ENCODE data around the gene RRAGA.
"Not testable (repeated sequence)": the region's sequence is repeated elsewhere in the genome, so short reads cannot be mapped to it uniquely, and the experiment has no call there.

RRAGA gene, protein sequence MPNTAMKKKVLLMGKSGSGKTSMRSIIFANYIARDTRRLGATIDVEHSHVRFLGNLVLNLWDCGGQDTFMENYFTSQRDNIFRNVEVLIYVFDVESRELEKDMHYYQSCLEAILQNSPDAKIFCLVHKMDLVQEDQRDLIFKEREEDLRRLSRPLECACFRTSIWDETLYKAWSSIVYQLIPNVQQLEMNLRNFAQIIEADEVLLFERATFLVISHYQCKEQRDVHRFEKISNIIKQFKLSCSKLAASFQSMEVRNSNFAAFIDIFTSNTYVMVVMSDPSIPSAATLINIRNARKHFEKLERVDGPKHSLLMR

DNA sequence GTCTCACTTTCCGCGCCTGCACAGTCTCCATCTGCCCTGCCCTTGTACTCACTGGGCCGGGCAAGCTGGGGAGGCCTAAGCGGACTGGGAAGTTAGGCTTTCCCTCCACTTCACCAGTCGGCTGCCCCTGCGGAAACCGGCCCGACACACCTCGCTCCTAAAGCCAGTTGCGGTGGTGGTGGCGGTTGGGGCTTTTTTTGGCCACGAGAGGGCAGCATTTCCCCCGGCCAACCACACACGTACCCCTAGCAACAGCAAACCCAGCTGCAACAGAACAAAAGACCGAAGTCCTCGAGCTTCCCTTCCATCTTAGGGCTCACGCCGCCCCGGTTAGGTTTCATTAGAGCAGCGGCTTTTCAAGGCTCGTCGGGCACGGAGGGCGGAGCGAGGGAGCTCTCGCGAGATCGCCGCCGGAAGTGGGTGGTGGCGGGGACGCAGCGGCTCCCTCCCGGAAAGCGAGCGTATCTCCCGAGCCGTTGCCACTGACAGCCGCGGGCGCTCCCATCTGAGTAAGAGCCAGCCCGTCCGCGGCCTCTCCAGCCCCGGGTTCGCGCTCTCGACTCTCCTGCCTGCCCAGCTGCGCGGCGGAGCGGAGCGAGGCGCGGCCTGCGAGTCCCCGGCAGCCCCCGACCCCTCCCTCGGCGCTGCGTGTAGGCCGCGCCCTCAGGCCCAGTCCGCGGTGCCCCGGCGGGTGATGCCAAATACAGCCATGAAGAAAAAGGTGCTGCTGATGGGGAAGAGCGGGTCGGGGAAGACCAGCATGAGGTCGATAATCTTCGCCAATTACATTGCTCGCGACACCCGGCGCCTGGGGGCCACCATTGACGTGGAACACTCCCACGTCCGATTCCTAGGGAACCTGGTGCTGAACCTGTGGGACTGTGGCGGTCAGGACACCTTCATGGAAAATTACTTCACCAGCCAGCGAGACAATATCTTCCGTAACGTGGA lies at the start of gene RRAGA:
RRAGA (plus strand) TSS at position 462 of the 951 bp plus-strand sequence; CDS start at position 695, 233 bp downstream.
- H3K36me3 Mint-ChIP-seq = peaks cover 25 to 28% of the 10 kb centered on the region in 2 donors
- peak within 1 kb of the TSS; percentile 90 to 92 for H3K4me3 Mint-ChIP-seq

DNA sequence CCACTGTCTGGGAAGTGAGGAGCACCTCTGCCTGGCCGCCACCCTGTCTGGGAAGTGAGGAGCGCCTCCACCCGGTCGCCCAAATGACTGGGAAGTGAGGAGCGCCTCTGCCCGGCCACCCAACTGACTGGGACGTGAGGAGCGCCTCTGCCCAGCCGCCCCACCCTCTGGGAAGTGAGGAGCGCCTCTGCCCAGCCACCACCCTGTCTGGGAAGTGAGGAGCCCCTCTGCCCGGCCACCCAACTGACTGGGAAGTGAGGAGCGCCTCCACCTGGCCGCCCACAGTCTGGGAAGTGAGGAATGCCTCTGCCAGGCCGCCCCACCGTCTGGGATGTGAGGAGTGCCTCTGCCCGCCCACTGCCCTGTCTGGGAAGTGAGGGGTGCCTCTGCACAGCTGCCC lies 49.1 kb upstream of the RRAGA start:
- no peaks in the 10 kb centered on the region for H3K4me1 Mint-ChIP-seq
- DNase-seq (no peak), ATAC-seq (replicated peaks) (no peak)
- H3K9me3 Mint-ChIP-seq = peaks cover 12% of the 10 kb centered on the region in 2 donors
- no peak overlapping the region for H3K27ac Mint-ChIP-seq
- H3K27me3 Mint-ChIP-seq = peaks cover 8 to 24% of the 10 kb centered on the region in 2 donors
- H3K4me3 Mint-ChIP-seq = no peak overlapping the region
- H3K36me3 Mint-ChIP-seq = peaks cover 0 to 12% of the 10 kb centered on the region in 2 donors

More for the DNA sequence above, at the start of gene RRAGA:
- Mint-ChIP-seq H3K4me1 (peaks cover 9 to 29% of the 10 kb centered on the region in 2 donors), H3K27me3 (no peaks in the 10 kb centered on the region), H3K27ac (peak within 1 kb of the TSS; percentile 98), H3K9me3 (no peaks in the 10 kb centered on the region)
- ATAC-seq (replicated peaks) (peak; percentile 90 to 92), DNase-seq (peak; percentile 95)

DNA sequence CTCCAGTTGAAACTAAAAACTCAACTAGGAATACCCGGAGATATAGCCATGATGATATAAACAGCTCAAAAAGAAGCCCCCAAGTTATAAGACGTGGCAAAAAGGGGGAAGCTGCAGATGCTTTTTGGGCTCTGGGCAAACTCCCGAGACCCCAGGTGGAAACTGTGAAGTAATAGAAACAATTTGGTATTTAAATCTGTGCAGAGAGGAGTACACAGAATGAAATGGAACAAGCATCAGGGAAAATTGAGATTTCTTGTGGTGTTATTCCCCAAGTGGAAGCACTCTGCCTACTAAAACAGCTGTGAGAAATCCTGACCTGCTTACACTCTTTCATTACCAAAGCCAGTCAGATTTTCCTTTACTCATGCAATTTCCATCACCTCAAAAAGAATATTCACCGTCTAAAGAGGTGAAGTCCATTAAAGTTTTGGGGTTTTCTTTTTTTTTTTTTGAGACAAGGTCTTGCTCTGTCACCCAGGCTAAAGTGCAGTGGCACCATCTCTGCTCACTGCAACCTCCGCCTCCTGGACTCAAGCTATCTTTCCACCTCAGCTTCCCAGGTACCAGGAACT lies 39.7 kb upstream of the RRAGA start:
- Mint-ChIP-seq H3K9me3 (no peaks in the 10 kb centered on the region), H3K27ac (no peak overlapping the region), H3K36me3 (no peaks in the 10 kb centered on the region), H3K4me3 (no peak overlapping the region), H3K4me1 (peaks cover 0 to 2% of the 10 kb centered on the region in 2 donors), H3K27me3 (peaks cover 0 to 6% of the 10 kb centered on the region in 2 donors)
- no peak for DNase-seq
- peak in 1 of 2 donors; percentile 75 for ATAC-seq (replicated peaks)

DNA sequence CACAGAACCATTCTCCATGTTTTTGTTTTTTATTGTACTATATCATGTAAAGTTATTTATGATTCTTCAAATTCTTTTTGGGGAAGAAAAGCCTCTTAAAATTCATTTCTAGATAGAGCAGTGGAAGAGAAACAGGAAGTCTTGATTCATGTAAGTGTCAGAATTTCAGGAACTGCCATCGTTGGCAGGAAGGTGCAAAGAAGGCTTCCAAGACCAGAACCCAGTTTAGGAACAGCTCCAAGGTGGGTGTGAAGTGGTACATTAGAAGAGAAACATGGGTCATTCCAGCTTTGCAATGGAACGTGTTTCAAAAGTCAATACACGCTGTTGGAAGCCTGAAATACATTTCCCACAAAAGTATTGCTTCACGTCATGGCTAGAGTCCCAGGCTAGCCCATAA lies 31.0 kb upstream of the RRAGA start:
- Mint-ChIP-seq H3K27me3 (peaks cover 0 to 22% of the 10 kb centered on the region in 2 donors), H3K36me3 (no peaks in the 10 kb centered on the region), H3K4me1 (no peaks in the 10 kb centered on the region), H3K9me3 (peaks cover 0 to 2% of the 10 kb centered on the region in 2 donors), H3K27ac (no peak overlapping the region), H3K4me3 (no peak overlapping the region)
- no peak for DNase-seq
- no peak for ATAC-seq (replicated peaks)

DNA sequence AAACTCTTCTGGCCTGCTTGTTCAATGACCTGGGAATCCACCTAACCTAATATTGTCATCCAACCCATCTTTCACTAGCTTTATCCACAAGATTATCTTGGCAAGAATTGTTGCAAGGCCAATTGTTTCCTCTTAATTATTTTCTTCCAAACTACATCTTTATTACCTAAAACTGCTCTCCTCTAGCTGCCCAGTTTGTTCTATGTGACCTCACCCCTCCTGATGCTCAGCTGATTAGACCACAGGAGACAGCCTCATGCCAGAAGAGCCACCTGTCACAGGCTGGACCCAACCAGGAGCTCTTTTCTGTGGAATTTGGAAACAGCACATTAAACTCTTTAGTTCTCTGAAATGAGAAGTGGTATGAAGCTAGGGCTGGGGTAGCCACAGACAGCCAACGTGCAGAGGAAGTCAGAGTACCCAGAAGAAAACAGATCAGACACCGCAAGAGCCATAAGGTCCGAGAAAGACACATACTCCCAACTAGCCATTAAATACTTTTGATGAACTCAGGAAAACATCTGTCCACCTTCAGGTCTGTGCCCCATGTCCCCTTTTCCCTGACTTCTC lies 28.3 kb upstream of the RRAGA start:
- Mint-ChIP-seq H3K27ac (no peak overlapping the region), H3K4me3 (no peak overlapping the region), H3K27me3 (peaks cover 5 to 36% of the 10 kb centered on the region in 2 donors), H3K36me3 (no peaks in the 10 kb centered on the region), H3K4me1 (no peaks in the 10 kb centered on the region), H3K9me3 (peaks cover 0 to 2% of the 10 kb centered on the region in 2 donors)
- DNase-seq (no peak), ATAC-seq (replicated peaks) (no peak)

DNA sequence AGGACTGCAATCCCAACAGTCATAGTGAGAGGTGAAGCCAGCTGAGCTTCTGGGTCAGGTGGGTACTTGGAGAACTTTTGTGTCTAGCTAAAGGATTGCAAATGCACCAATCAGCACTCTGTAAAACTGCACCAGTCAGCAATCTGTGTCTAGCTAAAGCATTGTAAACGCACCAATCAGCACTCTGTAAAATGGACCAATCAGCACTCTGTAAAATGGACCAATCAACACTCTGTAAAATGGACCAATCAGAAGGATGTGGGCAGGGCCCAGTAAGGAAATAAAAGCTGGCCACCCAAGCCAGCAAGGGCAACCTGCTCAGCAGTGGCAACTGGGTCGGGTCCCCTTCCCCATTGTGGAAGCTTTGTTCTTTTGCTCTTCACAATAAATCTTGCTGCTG lies 27.6 kb upstream of the RRAGA start:
- peak in 1 of 2 donors; percentile 10 for ATAC-seq (replicated peaks)
- H3K4me3 Mint-ChIP-seq, H3K36me3 Mint-ChIP-seq, DNase-seq, H3K9me3 Mint-ChIP-seq, H3K4me1 Mint-ChIP-seq, H3K27ac Mint-ChIP-seq: not testable (repeated sequence)
- H3K27me3 Mint-ChIP-seq = peaks cover 6 to 37% of the 10 kb centered on the region in 2 donors

DNA sequence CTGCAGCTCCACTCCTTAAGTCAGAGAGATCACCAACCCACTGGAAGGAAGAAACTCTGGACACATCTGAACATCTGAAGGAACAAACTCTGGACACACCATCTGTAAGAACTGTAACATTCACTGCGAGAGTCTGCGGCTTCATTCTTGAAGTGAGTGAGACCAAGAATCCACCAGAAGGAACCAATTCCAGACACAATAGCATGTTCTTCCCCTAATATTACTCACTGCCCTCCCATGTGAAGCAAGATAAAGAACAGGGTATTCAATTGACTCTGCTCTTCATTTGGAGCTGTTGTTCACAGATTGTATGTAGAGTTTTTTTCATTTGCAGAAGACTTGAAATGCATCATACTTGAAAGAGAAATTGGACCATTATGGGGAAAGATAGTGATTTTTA lies 27.0 kb upstream of the RRAGA start:
- no peak for DNase-seq
- Mint-ChIP-seq H3K4me3 (no peak overlapping the region), H3K9me3 (peaks cover 0 to 2% of the 10 kb centered on the region in 2 donors), H3K27me3 (peaks cover 9 to 43% of the 10 kb centered on the region in 2 donors), H3K36me3 (peaks cover 0 to 3% of the 10 kb centered on the region in 2 donors), H3K4me1 (peaks cover 0 to 2% of the 10 kb centered on the region in 2 donors), H3K27ac (no peak overlapping the region)
- ATAC-seq (replicated peaks) = peak in 1 of 2 donors; percentile 64

DNA sequence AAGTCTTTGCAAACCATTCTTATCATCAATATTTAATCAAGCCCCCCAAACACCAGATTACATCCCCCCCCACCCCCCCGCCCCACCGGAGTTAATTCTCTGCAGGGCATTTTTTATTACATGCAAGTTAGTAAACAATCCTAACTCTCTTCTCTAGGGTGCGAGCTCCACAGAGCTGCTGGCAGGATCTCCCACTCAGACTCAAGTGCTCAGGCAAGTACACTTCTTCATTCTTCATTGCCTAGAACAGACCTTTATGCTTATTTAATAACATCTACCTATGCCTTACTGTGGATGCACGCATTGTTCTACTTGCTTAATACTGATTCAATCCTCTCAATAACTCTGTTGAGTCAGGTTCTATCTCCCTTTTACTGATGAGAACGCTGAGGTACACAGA lies 26.1 kb upstream of the RRAGA start:
- no peak overlapping the region for H3K4me3 Mint-ChIP-seq
- no peak overlapping the region for H3K27ac Mint-ChIP-seq
- H3K4me1 Mint-ChIP-seq = peaks cover 0 to 2% of the 10 kb centered on the region in 2 donors
- no peak for ATAC-seq (replicated peaks)
- H3K9me3 Mint-ChIP-seq = peaks cover 0 to 2% of the 10 kb centered on the region in 2 donors
- peaks cover 0 to 3% of the 10 kb centered on the region in 2 donors for H3K36me3 Mint-ChIP-seq
- DNase-seq = no peak
- peaks cover 9 to 44% of the 10 kb centered on the region in 2 donors for H3K27me3 Mint-ChIP-seq

DNA sequence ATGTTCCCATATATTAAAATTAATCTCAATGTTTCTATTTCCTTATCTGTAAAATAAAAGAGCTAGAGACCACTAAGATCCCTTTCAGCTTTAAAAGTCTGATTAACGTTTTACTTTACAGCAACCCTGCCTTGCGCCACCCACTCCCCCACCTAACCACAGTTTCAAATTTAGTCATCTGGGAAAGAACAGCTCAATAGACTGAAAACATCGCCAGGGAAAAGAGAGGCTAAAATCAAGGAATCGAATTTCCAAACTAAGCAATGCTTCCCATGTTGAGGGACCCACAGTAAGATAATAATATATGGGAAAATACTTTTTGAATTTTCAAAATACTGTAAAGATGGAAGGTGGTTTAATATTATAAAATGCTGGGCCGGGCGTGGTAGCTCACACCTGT lies 22.9 kb upstream of the RRAGA start:
- peak in 1 of 2 donors; percentile 28 for ATAC-seq (replicated peaks)
- peaks cover 0 to 2% of the 10 kb centered on the region in 2 donors for H3K4me1 Mint-ChIP-seq
- no peak for DNase-seq
- no peak overlapping the region for H3K27ac Mint-ChIP-seq
- H3K9me3 Mint-ChIP-seq = no peaks in the 10 kb centered on the region
- peaks cover 19 to 47% of the 10 kb centered on the region in 2 donors for H3K27me3 Mint-ChIP-seq
- peaks cover 0 to 3% of the 10 kb centered on the region in 2 donors for H3K36me3 Mint-ChIP-seq
- H3K4me3 Mint-ChIP-seq = no peak overlapping the region

DNA sequence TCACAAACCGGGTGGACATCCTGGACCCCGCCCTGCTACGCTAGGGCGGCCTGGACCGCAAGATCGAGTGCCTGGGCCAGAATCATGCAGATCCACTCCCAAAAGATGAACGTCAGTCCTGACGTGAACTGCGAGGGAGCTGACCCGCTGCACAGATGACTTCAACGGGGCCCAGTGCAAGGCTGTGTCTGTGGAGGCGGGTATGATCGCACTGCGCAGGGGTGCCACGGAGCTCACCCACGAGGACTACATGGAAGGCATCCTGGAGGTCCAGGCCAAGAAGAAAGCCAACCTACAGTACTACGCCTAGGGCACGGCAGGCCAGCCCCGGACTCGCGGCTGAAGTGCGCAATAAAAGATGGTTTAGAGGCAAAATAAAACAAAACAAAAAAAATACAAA lies 21.4 kb upstream of the RRAGA start:
- H3K9me3 Mint-ChIP-seq = no peaks in the 10 kb centered on the region
- no peak overlapping the region for H3K27ac Mint-ChIP-seq
- ATAC-seq (replicated peaks) = no peak
- H3K36me3 Mint-ChIP-seq = peaks cover 0 to 3% of the 10 kb centered on the region in 2 donors
- DNase-seq = no peak
- H3K4me3 Mint-ChIP-seq = no peak overlapping the region
- peaks cover 0 to 2% of the 10 kb centered on the region in 2 donors for H3K4me1 Mint-ChIP-seq
- peaks cover 19 to 37% of the 10 kb centered on the region in 2 donors for H3K27me3 Mint-ChIP-seq

DNA sequence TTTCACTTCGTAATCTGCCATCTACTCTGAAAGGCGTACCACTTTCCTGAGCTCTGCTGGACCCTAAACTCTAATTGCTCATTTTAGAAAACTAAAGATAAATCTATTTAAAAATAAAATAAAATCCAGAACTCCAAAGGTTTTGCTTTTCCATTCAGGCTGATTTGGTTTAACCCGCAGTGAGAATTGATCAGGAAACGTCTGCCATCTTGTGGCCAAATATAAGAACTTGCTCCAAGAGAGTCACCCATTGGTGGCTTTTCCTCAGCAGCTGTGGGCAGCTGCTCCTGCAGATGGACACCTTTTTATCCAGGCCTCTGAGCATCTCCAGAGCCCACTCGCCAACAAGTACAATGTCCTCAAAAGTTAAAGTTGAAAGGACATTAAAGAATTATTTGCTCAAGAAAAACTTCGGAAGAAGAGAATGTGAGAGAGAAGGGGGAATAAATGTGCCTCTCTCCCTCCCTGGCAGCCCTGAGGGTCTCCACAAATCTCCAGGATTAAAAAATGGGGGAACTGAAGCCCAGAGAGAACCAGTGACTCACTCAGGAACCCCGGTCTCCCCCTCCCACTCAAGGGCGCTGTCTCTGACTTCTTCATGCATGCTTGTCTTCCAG lies 20.3 kb upstream of the RRAGA start:
- Mint-ChIP-seq H3K36me3 (peaks cover 0 to 3% of the 10 kb centered on the region in 2 donors), H3K27me3 (peaks cover 19 to 33% of the 10 kb centered on the region in 2 donors), H3K4me1 (peaks cover 0 to 2% of the 10 kb centered on the region in 2 donors), H3K4me3 (no peak overlapping the region), H3K9me3 (no peaks in the 10 kb centered on the region), H3K27ac (no peak overlapping the region)
- DNase-seq (no peak), ATAC-seq (replicated peaks) (peak; percentile 62 to 63)

DNA sequence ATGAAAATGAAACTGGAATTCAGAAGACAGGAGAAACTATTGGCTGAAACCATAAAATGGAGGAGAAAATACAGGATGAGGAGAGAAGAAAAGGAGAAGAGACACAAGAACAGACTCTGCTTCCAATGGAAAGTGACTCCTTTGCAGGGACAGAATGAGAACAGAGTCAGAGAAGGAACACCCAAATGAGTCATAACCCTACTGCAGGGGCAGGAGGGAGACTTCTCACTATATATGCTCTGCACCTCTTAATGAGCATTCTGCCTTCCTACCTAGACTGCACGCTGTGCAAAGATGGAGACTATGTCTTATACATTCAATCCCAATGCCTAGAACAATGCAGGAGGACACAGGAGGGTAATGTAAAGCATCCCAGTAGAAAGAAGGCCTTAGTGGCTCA lies 18.3 kb upstream of the RRAGA start:
- H3K27ac Mint-ChIP-seq = no peak overlapping the region
- DNase-seq = no peak
- peaks cover 0 to 2% of the 10 kb centered on the region in 2 donors for H3K4me1 Mint-ChIP-seq
- H3K36me3 Mint-ChIP-seq = peaks cover 0 to 6% of the 10 kb centered on the region in 2 donors
- peaks cover 14 to 33% of the 10 kb centered on the region in 2 donors for H3K27me3 Mint-ChIP-seq
- H3K4me3 Mint-ChIP-seq = no peak overlapping the region
- H3K9me3 Mint-ChIP-seq = no peaks in the 10 kb centered on the region
- ATAC-seq (replicated peaks) = peak; percentile 41 to 65

DNA sequence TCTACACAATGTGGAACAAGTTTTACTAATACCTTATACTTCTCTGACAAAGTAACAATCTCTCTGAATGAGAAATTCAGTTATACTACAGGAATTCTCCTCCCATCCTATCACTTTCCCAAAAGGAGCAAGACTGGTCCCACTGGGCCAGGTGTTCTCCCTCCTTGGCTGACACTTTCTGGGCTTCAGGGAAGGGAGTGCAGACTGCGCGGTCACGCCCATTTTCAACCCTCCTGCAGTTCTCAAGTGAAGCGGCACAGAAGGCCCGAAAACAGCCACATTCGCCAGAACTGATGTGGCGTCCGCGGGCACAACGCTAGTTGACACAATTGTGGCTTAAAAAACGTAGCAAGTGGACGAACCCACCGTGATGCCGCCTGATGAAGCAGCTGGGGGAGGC lies 16.8 kb upstream of the RRAGA start:
- DNase-seq (no peak), ATAC-seq (replicated peaks) (no peak)
- Mint-ChIP-seq H3K4me1 (no peaks in the 10 kb centered on the region), H3K36me3 (peaks cover 2 to 6% of the 10 kb centered on the region in 2 donors), H3K27ac (no peak overlapping the region), H3K9me3 (no peaks in the 10 kb centered on the region), H3K27me3 (peaks cover 9 to 25% of the 10 kb centered on the region in 2 donors), H3K4me3 (no peak overlapping the region)

Measured in stimulated activated naive B cell treated with anti-CD40 and anti-IgM and Interleukin-4, amounts not matched to agents 10 μg/mL and 1 μg/mL and 100 μg/mL, for 72 hours (primary cell).